ENCODE data around the gene ICE2.

DNA sequence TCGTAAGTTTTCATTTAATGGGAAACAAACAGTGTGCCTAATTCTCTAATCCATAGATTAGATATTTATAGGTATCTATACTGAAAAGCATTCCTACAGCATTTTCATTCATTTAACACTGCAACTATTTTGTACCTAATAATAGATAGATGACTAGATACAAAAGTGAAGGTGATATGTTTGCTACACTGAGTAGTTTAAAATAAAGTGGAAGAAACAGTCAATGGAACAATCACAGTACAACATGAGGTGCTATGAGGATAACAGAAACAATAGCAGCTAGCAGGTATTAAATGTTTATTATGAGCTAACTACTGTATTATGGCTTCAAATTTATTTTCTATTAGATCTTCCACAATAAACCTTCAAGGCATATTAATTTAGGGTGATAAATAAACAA lies 50.0 kb downstream of the ICE2 start:
- TF ChIP-seq CTCF (IDR thresholded peaks at IDR 0.05; ENCODE audit: control extremely low read depth in 1 of 3, insufficient read depth in 1 of 3, low read depth in 1 of 3, low read length in 3 of 3): no peak
- no peak for TF ChIP-seq ASH2L (IDR thresholded peaks at IDR 0.05; ENCODE audit: low read length)
- TF ChIP-seq POLR2AphosphoS5 (IDR thresholded peaks at IDR 0.05; ENCODE audit: low read depth, low read length): no peak
- no peak for TF ChIP-seq EP300 (IDR thresholded peaks at IDR 0.05; ENCODE audit: borderline replicate concordance in 1 of 2, low read depth in 2 of 2, low read length in 2 of 2)
- TF ChIP-seq YY1 (IDR thresholded peaks at IDR 0.05; ENCODE audit: low read depth, low read length): no peak

Measured in H1 (cell line).